ENCODE measurements around the gene UBE2H.

UBE2H gene

DNA sequence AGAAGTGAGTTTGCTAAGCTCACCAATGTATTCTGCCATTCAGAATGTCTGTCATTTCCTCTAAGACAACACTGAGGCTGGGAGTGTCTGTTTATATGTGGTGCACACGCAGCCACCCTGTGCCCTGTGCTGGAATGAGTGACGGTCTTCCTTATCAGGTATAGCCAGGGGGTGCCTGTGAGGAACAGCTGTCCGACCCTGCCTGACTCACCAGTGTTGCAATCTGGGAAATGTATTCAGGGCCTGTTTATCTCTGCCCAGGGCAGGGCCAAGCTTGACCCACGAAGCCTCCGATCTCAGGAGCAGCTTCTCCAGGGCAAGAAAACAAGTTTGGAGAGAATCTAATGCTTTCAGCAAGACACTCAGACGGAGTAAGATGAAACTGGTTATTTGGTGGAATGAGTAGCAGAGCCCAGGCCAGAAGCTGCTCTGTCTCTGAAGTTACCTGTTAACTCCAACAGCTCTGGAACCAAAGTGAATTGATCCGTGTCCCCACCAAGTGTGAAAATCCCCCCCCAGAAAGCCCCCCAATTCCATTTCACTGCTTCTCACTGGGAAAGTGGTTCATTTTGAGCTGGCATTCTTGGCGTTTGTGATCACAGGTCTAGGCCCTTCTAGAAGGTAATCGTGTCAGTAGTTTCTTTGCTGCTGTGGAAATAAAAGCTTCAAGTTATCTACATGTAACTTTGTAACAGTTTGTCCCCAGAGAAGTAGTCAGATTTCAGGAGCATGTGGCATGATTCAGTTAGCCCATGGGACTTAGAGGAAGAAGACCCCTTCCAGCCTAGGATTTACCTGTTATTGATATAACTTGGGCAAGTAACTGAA, 6.1 kb upstream of the UBE2H start:
- H3F3A ChIP-seq (ENCODE audit: insufficient read depth), result no peaks in the 10 kb centered on the region
- TF ChIP-seq CTCF (IDR thresholded peaks at IDR 0.05; ENCODE audit: insufficient read depth, low read length, poor library complexity, severe bottlenecking), result no peak
- TF ChIP-seq EZH2phosphoT487 (conservative IDR thresholded peaks at IDR 0.05; ENCODE audit: low read length), result no peak
- H3K27me3 ChIP-seq (ENCODE audit: low read length), result no peaks in the 10 kb centered on the region
- H3K4me3 ChIP-seq (ENCODE audit: insufficient read depth, low read length, poor library complexity, severe bottlenecking), result no peak overlapping the region
- H3K9ac ChIP-seq (ENCODE audit: low read length), result no peak overlapping the region
- no peaks in the 10 kb centered on the region for H3K9me3 ChIP-seq (ENCODE audit: insufficient read depth, low read length)
- H2AFZ ChIP-seq (ENCODE audit: low read depth, low read length, severe bottlenecking), result no peak overlapping the region
- H3K27ac ChIP-seq (ENCODE audit: low read depth, low read length), result no peak overlapping the region
- no peaks in the 10 kb centered on the region for H3K79me2 ChIP-seq (ENCODE audit: insufficient read depth, low read length)
- H3K9me2 ChIP-seq (replicated peaks; ENCODE audit: insufficient read depth, low read length), result no peaks in the 10 kb centered on the region
- H3K36me3 ChIP-seq (ENCODE audit: low read length), result no peaks in the 10 kb centered on the region
- H4K20me1 ChIP-seq (ENCODE audit: low read depth, low read length), result no peaks in the 10 kb centered on the region
- no peak overlapping the region for H3K4me2 ChIP-seq (ENCODE audit: low read depth, low read length, poor library complexity, severe bottlenecking)

- Histone ChIP-seq H3K36me3 (ENCODE audit: low read length) (no peaks in the 10 kb centered on the region), H3K4me2 (ENCODE audit: low read depth, low read length, poor library complexity, severe bottlenecking) (no peak overlapping the region)
Measured at GRCh38 chr7:129955993-129956543, 3.3 kb upstream of the UBE2H start.

DNA sequence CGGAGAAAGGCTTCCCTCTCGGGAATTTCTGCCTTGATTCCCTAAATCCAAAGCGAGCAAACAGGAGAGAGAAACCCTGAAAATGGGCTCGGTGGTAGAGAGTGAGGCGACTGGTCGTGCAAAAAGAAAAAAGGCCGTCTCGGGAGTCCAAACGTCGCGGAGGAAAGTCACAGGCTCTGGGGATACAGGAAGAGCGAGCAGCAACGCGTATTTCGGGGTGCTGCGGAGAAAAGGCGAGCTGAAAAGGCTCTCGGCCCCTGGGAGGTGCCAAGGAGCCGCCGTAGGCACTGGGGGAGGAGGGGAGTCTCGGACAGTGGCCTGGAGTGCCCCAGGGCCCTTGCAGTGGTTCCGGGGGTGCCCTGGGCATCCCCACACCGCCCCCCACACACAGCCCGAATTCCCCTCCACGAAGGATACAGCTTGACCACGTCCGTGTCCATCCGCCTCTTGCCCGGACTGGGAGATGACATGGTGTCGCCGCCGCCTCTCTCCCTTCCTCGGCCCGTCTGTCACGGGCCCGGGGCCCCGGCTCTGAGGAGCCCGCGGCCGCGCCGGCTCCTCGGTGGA, 591 bp downstream of the UBE2H start:
- H3F3A ChIP-seq (ENCODE audit: insufficient read depth), result peaks cover 24% of the 10 kb centered on the region
- H3K36me3 ChIP-seq (ENCODE audit: low read length), result no peaks in the 10 kb centered on the region
- peaks cover 49% of the 10 kb centered on the region for H3K79me2 ChIP-seq (ENCODE audit: insufficient read depth, low read length)
- H3K9me3 ChIP-seq (ENCODE audit: insufficient read depth, low read length), result no peaks in the 10 kb centered on the region
- peak overlapping the region; percentile 83 for H3K27ac ChIP-seq (ENCODE audit: low read depth, low read length)
- no peaks in the 10 kb centered on the region for H3K9me2 ChIP-seq (replicated peaks; ENCODE audit: insufficient read depth, low read length)
- peak overlapping the region; percentile 77 for H3K9ac ChIP-seq (ENCODE audit: low read length)
- H3K27me3 ChIP-seq (ENCODE audit: low read length), result no peaks in the 10 kb centered on the region
- peak overlapping the region; percentile 78 for H3K4me3 ChIP-seq (ENCODE audit: insufficient read depth, low read length, poor library complexity, severe bottlenecking)
- H4K20me1 ChIP-seq (ENCODE audit: low read depth, low read length), result no peaks in the 10 kb centered on the region; the same call in 1 of the 2 replicates
- peak overlapping the region; percentile 98 for H3K4me2 ChIP-seq (ENCODE audit: low read depth, low read length, poor library complexity, severe bottlenecking)
- TF ChIP-seq CTCF (IDR thresholded peaks at IDR 0.05; ENCODE audit: insufficient read depth, low read length, poor library complexity, severe bottlenecking) (no peak), EZH2phosphoT487 (conservative IDR thresholded peaks at IDR 0.05; ENCODE audit: low read length) (no peak)
- peak overlapping the region; percentile 42 for H2AFZ ChIP-seq (ENCODE audit: low read depth, low read length, severe bottlenecking)

More at GRCh38 chr7:129955993-129956543, 3.3 kb upstream of the UBE2H start:
- Histone ChIP-seq H3K9me2 (replicated peaks; ENCODE audit: insufficient read depth, low read length) (no peaks in the 10 kb centered on the region), H4K20me1 (ENCODE audit: low read depth, low read length) (no peaks in the 10 kb centered on the region), H3K27ac (ENCODE audit: low read depth, low read length) (no peak overlapping the region), H3K9ac (ENCODE audit: low read length) (no peak overlapping the region), H3K27me3 (ENCODE audit: low read length) (no peaks in the 10 kb centered on the region), H3K9me3 (ENCODE audit: insufficient read depth, low read length) (no peaks in the 10 kb centered on the region), H3K79me2 (ENCODE audit: insufficient read depth, low read length) (peaks cover 11% of the 10 kb centered on the region), H3F3A (ENCODE audit: insufficient read depth) (peaks cover 1% of the 10 kb centered on the region; the same call in 1 of the 2 replicates), H2AFZ (ENCODE audit: low read depth, low read length, severe bottlenecking) (no peak overlapping the region), H3K4me3 (ENCODE audit: insufficient read depth, low read length, poor library complexity, severe bottlenecking) (no peak overlapping the region)
- TF ChIP-seq CTCF (IDR thresholded peaks at IDR 0.05; ENCODE audit: insufficient read depth, low read length, poor library complexity, severe bottlenecking) (no peak), EZH2phosphoT487 (conservative IDR thresholded peaks at IDR 0.05; ENCODE audit: low read length) (no peak)
